IPS-20b (cell line): ENCODE measurements around the gene CELA3A.
"Not testable (repeated sequence)": the region's sequence is repeated elsewhere in the genome, so short reads cannot be mapped to it uniquely, and the experiment has no call there.

Source experiments
- H3K27ac ChIP-seq: one replicate; pipeline ENCODE4 v1.5.1; 2013; ENCODE audit warnings: low read length
- H3K27me3 ChIP-seq: 2 replicates; pipeline ENCODE4 v1.6.1; 2013; ENCODE audit warnings: mild to moderate bottlenecking, low read length, inconsistent platforms; ENCODE audit not compliant: insufficient read depth
- H3K36me3 ChIP-seq: 2 replicates; pipeline ENCODE4 v1.6.1; 2013; ENCODE audit warnings: low read depth, mild to moderate bottlenecking, inconsistent platforms, low read length, moderate library complexity; ENCODE audit not compliant: insufficient read depth
- H3K4me1 ChIP-seq: 2 replicates; pipeline ENCODE4 v1.6.1; 2013; ENCODE audit warnings: mild to moderate bottlenecking, control low read depth, inconsistent platforms, low read length, moderate library complexity; ENCODE audit not compliant: insufficient read depth
- H3K4me3 ChIP-seq: 2 replicates; pipeline ENCODE4 v1.5.1; 2013; ENCODE audit warnings: mild to moderate bottlenecking, low read length, inconsistent platforms
- H3K9ac ChIP-seq: 2 replicates; pipeline ENCODE4 v1.6.1; 2013; ENCODE audit warnings: low read depth, mild to moderate bottlenecking, inconsistent platforms, low read length, moderate library complexity
- H3K9me3 ChIP-seq: 2 replicates; pipeline ENCODE4 v1.6.1; 2013; ENCODE audit warnings: mild to moderate bottlenecking, low read depth, low read length, inconsistent platforms; ENCODE audit not compliant: insufficient read depth

The CELA3A gene

DNA sequence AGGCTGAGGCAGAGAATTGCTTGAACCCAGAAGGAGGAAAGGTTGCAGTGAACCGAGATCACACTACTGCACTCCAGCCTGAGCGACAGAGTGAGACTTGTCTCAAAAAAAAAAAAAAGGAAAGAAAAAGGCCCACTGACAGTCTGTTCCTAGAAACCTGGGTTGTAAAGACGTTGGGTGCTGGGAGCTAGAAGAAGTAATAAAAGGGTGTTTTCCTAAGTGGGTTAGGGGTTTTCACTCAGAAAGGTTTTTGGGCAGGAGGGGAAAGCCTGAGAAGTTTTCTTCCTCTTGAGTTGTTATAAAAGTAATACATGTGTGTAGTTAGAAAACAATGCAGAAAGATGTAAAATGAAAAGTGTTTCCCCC, 25.4 kb downstream of the CELA3A start:
- Histone ChIP-seq H3K4me3 (no peak overlapping the region), H3K36me3 (peaks cover 24% of the 10 kb centered on the region), H3K27me3 (no peaks in the 10 kb centered on the region), H3K27ac (no peak overlapping the region), H3K9me3 (no peaks in the 10 kb centered on the region), H3K4me1 (peaks cover 9% of the 10 kb centered on the region), H3K9ac (no peak overlapping the region)

DNA sequence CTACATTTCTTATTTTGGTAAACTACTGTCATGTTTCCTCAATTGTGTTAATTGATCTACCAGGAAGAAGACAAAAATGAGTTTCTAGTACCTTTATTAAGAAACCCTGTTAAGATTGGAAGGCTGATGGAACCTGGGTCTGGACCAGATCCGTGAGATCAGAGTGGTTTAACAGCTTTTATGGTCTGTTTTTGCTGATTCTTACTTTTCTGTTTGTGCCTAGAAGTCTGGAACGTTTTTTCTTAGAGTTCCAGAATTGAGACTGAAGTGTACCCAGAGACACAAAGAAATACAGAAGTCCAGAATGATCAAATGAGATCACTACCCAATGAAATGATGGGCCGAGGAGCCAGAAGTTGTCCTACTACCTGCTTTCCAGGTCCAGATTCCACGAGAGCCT, 28.6 kb downstream of the CELA3A start:
- Histone ChIP-seq H3K27me3 (no peaks in the 10 kb centered on the region), H3K9ac (no peak overlapping the region), H3K27ac (no peak overlapping the region), H3K4me3 (no peak overlapping the region), H3K9me3 (no peaks in the 10 kb centered on the region), H3K4me1 (no peaks in the 10 kb centered on the region), H3K36me3 (peaks cover 24% of the 10 kb centered on the region)

DNA sequence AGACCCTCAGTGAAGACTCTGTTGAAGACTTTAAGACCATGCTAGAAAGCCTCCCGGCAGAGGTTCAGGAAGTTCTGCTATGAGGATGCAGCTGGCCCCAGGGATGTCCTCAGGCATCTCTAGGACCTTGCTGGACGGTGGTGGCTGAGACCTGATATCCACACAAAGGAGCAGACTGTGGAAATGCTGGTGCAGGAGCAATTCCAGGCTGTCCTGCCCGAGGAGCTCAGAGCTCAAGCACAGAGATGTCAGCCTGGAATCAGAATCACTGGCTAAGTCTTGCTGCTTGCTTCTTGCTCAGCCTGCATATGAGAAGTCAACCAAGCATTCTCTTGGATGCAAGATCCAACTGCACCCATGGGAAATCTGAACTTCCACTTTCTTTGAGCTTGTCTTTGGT, 29.0 kb downstream of the CELA3A start:
- Histone ChIP-seq H3K27me3 (no peaks in the 10 kb centered on the region), H3K27ac (no peak overlapping the region), H3K9me3 (no peaks in the 10 kb centered on the region), H3K9ac (no peak overlapping the region), H3K4me3 (no peak overlapping the region), H3K4me1 (no peaks in the 10 kb centered on the region), H3K36me3 (peaks cover 24% of the 10 kb centered on the region)

DNA sequence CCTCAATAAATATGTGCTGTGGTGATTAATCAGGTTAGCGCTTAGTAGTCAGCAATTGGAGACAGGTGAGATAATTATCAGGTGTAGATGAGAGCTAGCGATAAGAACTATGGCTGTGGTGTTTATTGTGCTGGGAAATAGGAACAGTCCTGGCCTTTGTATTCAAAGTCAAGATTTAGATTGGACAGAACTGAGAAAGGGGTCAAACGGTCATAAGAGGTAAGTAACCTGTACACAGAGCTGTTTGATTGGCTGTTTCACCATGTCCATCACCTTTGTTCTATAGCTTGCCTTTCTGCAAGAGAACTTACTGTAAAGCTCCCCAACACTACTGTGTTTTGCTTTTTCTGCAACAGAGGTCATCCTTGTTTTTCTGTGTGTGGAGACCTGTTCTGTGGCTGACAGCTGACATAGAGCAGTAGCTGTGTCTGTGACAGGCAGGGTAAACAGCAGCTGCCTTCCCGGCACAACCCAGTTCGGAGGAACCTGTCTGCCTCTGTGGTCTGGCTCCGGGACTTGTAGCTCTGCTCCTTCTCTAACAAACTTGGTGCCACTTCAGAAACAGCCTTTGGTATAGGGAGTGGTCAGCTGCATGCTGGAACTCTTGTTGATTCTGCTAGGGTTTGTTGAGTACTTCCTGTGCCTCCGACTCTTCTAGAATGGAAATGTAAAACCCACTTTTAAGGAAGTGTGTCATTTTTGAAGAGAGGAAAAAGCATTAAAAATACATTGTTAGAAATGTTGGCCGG, 29.9 kb downstream of the CELA3A start:
- Histone ChIP-seq H3K27ac (no peak overlapping the region), H3K9me3 (no peaks in the 10 kb centered on the region), H3K4me1 (no peaks in the 10 kb centered on the region), H3K4me3 (no peak overlapping the region), H3K9ac (no peak overlapping the region), H3K27me3 (no peaks in the 10 kb centered on the region), H3K36me3 (peaks cover 24% of the 10 kb centered on the region)

DNA sequence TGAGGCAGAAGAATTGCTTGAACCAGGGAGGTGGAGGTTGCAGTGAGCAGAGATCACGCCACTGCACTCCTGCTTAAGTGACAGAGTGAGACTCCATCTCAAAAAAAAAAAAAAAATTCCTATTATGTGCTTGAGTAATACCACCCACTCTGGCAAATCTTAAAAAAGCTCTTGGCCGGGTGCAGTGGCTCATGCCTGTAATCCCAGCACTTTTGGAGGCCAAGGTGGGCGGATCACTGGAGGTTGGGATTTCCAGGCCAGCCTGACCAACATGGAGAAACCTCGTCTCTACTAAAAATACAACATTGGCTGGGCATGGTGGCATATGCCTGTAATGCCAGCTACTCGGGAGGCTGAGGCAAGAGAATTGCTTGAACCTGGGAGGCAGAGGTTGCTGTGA, 33.4 kb downstream of the CELA3A start:
- not testable (repeated sequence) for H3K9ac ChIP-seq, H3K4me3 ChIP-seq, H3K9me3 ChIP-seq, H3K27ac ChIP-seq, H3K27me3 ChIP-seq, H3K4me1 ChIP-seq
- peaks cover 16% of the 10 kb centered on the region for H3K36me3 ChIP-seq

DNA sequence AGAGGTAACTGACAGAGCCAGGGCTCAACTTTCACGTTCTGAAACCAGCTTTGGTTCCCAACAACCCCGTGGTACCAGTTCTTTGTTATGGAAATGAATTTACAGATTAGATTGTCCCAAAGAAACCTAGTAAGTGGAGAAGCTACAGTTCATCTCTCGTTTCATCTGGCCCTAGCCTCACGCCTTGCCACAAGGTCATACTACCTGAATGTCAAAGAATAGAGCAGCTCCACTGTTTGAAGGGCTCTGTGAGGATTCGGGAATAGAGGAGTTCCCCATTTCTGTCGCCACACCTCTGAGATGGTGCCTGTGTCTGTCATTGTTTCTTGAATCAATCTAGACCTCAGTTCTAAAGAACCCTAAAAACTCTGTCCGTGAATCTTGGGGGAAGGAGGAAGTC, 36.1 kb downstream of the CELA3A start:
- Histone ChIP-seq H3K27ac (no peak overlapping the region), H3K4me1 (peaks cover 3% of the 10 kb centered on the region; the same call in 1 of the 2 replicates), H3K36me3 (no peaks in the 10 kb centered on the region), H3K9ac (no peak overlapping the region), H3K27me3 (no peaks in the 10 kb centered on the region), H3K4me3 (no peak overlapping the region), H3K9me3 (no peaks in the 10 kb centered on the region)

DNA sequence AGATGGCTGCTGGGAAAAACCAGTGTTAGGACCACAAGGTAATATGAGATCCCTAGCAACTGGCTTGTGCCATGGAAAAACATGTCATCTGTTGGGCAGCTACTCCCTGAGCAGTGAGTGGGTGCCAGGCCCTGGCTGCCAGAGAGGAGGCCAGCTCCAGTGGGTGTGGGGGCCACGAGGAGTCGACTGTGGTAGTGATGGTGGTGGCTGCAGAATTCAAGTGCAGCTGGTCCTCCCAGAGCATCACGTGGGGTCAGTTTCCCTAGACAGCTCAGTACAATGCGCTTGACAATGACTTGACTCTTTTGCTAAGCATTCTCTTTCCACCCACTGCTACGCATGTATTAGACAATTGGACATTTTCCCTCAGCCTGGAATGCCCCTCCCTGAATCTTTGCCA, 36.6 kb downstream of the CELA3A start:
- Histone ChIP-seq H3K4me1 (peaks cover 3% of the 10 kb centered on the region; the same call in 1 of the 2 replicates), H3K9me3 (no peaks in the 10 kb centered on the region), H3K27me3 (no peaks in the 10 kb centered on the region), H3K9ac (no peak overlapping the region), H3K27ac (no peak overlapping the region), H3K36me3 (no peaks in the 10 kb centered on the region), H3K4me3 (no peak overlapping the region)

DNA sequence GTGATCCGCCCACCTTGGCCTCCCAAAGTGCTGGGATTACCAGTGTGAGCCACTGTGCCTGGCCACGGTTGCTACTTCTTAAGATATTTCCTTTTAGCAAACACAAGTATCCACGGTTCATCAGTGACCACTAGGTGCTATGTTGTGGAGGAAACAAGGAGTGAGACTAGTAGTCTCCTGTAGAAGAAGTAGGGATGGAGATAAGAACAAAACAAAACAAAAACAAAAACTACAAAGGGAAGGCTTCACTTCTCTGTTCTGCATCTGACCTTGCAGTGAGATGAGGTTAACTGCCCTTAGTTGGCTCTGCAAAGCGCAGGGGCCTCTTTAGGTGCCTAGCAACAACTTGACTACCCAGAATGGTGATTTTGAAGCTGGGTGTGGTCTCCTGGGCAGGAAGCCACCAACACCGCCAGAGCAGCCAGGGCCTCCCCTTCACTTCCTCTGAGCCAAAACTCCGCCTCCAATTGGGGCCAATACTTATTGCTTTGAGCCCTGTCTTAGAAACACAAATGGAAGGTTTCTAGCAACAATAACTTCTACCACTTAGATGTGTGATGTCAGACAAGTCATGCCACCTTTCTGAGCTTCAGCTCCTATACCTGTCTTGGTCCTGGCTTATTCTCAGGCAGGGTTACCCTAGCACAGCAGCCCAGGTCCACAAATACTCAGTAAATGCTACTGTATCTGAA, 38.3 kb downstream of the CELA3A start:
- Histone ChIP-seq H3K4me1 (peaks cover 7% of the 10 kb centered on the region), H3K4me3 (no peak overlapping the region), H3K27ac (no peak overlapping the region), H3K9me3 (no peaks in the 10 kb centered on the region), H3K36me3 (no peaks in the 10 kb centered on the region), H3K9ac (no peak overlapping the region), H3K27me3 (no peaks in the 10 kb centered on the region)

DNA sequence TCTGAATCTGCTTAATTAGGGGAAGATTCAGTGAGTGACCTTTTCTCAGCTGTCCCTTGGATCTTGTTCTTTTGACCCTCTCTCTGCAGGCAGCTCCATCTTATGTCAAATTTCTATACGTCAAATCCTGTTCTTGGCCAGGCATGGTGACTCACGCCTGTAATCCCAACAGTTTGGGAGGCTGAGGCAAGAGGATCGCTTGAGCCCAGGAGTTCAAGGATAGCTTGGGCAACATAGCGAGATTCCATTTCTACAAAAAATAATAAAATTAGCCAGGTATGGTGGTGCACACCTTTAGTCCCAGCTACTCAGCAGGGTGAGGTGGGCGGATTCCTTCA, 38.8 kb downstream of the CELA3A start:
- H3K36me3 ChIP-seq: no peaks in the 10 kb centered on the region
- no peaks in the 10 kb centered on the region for H3K9me3 ChIP-seq
- no peaks in the 10 kb centered on the region for H3K27me3 ChIP-seq
- H3K27ac ChIP-seq: no peak overlapping the region
- no peak overlapping the region for H3K9ac ChIP-seq
- H3K4me3 ChIP-seq: no peak overlapping the region
- peaks cover 12% of the 10 kb centered on the region for H3K4me1 ChIP-seq

DNA sequence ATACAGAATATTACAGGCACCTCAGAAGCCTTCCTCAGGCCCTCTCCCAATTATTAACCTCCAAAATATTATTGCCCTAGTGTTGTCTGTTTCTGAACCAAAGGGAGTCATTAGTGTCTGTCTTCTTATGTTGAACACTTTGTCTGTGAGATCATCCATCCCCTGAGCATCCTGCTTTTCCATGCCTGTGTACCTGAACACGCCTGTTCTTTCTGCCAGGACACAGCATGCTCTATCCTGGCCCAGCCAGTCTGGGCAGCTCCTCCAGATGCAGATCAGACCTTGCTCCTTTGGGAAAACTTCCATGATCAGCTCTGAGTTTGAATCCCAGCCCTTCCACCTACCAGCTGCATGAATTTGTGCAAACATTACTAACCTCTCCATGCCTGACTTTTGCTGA, 40.0 kb downstream of the CELA3A start:
- Histone ChIP-seq H3K27ac (no peak overlapping the region), H3K4me1 (peaks cover 15% of the 10 kb centered on the region), H3K9ac (no peak overlapping the region), H3K4me3 (no peak overlapping the region), H3K36me3 (no peaks in the 10 kb centered on the region), H3K27me3 (no peaks in the 10 kb centered on the region), H3K9me3 (no peaks in the 10 kb centered on the region)

DNA sequence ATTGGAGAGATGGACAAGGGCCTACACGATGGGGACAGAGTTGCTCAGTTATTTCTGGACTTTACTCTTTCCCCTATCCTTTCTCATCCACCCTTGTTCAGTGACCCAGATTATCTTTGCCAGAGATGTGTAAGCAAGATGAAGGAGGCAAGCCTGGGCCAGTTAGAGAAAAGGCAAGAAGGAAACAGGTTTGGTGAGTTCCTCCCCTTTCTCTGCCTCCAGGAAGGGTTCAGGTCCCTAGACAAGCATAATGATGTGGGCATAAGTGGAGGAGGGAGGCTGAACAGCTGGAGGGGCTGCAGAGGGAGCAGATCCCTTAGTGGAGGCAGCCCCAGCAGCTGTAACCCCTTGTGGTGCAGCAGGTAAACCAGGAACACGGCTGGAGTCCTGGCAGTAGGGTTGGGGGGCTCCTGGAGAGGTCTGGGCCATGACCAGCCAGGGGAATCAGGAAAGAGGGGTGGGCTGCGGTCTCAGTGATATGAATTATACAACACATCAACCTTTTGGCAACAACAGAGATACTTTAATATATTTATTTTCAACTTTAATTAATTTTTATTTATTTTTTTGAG, 41.8 kb downstream of the CELA3A start:
- no peak overlapping the region for H3K9ac ChIP-seq
- peaks cover 15% of the 10 kb centered on the region for H3K4me1 ChIP-seq
- no peaks in the 10 kb centered on the region for H3K36me3 ChIP-seq
- no peak overlapping the region for H3K27ac ChIP-seq
- no peak overlapping the region for H3K4me3 ChIP-seq
- no peaks in the 10 kb centered on the region for H3K27me3 ChIP-seq
- H3K9me3 ChIP-seq: no peaks in the 10 kb centered on the region
